AG09319 (cell line): Measurements from ENCODE around the gene IGFBP5.

Experiments used
- DNase-seq: peaks from one replicate; pipeline ENCODE4 v3.0.0-alpha.2; 2010; ENCODE audit warnings: low read depth; ENCODE audit errors: extremely low read depth
- TF ChIP-seq, protein P1 (sequence below): IDR thresholded peaks from 2 replicates; pipeline ENCODE4 v1.5.1; 2011; ENCODE audit warnings: low read depth, mild to moderate bottlenecking, inconsistent platforms, low read length, moderate library complexity

IGFBP5 gene

DNA sequence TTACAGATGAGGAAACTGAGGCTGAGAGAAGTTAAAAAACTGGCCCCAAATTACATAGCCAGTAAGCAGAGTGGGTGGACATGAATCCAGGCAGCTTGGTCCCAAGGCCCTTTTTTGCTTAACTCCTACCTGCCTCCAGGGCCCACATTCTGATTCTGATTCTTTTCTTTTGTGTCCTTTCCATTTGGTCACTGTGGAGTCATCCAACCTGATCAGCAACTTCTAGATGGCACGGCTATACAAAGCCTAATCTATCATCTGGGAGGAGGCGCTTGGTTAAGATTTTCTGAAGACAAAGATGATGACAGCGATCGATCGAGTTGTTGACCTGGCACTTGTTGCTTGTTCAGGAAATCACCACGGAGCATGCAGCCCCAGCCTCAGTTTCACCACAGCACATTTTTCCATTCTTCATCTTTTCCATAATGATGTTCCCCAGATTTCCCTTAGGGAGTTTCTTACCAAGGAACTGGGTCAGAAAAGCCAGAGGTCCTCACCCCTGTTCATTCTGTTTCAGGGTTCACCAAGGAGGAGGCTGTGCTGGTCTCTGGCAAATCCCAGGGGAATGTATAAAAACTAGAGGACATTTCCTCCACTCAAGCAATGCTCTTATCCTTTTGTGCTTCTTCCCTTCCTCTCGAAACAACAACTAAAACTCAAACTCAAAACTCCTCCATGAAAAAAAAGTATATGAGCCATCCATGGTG is 69.0 kb downstream of the IGFBP5 start:
- DNase-seq = no peak
- TF ChIP-seq, protein P1, sequence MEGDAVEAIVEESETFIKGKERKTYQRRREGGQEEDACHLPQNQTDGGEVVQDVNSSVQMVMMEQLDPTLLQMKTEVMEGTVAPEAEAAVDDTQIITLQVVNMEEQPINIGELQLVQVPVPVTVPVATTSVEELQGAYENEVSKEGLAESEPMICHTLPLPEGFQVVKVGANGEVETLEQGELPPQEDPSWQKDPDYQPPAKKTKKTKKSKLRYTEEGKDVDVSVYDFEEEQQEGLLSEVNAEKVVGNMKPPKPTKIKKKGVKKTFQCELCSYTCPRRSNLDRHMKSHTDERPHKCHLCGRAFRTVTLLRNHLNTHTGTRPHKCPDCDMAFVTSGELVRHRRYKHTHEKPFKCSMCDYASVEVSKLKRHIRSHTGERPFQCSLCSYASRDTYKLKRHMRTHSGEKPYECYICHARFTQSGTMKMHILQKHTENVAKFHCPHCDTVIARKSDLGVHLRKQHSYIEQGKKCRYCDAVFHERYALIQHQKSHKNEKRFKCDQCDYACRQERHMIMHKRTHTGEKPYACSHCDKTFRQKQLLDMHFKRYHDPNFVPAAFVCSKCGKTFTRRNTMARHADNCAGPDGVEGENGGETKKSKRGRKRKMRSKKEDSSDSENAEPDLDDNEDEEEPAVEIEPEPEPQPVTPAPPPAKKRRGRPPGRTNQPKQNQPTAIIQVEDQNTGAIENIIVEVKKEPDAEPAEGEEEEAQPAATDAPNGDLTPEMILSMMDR = no peak

DNA sequence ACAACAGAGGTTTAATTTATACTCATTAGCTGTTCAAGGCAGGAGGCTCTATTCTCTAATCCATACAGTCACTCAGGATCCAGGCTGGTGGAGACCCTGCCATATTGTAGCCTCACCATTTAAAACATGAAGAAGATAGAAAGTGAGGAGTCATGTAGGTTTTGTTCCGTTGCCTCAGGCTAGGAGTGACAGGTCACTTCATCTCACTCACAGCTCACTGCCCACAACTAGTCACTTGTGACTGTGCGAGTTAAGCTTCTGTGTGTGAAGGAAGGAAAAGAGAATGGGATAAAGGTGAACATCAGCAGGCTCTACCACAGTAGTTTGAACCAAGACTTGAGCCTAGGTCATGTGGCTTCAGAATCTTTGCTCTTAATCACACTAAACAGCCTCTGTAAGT is 71.1 kb downstream of the IGFBP5 start:
- TF ChIP-seq, protein P1 = no peak
- DNase-seq = no peak

DNA sequence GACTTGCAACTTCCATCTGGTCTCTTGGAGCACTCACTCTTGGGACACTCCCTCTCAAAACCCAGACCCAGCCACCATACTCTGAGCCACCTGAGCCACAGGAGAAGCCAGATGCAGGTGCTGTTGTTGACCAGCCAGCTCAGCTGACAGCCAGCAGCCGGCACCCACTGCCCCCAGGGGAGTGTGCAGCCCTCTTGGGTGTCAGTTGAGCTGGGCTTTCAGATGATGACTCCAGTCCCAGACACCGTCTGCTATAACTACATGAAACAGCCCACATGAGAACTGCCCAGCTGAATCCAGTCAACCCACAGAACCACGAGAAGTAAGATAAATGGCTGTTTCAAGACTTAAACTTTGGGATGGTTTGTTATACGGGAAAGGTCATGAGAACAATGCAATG is 72.8 kb downstream of the IGFBP5 start:
- TF ChIP-seq, protein P1 = no peak
- DNase-seq = no peak
